Vagina (tissue), 2 donors: Measurements from ENCODE around the gene TPST1.

ENCODE experiments used
- CTCF ChIP-seq, 3 experiments: fragments of 450-650 bp in 2 of 3; fragments of 200-600 bp in 1 of 3; sonication (generic) in 1 of 3; IDR thresholded peaks; one replicate each; pipeline ENCODE4 v1.5.1; 2017 to 2019; ENCODE audit warnings: antibody characterized with exemption in 3 of 3, mild to moderate bottlenecking in 2 of 3, moderate library complexity in 2 of 3
- POLR2A ChIP-seq, 2 donors: fragments of 450-650 bp; IDR thresholded peaks; one replicate each; pipeline ENCODE4 v1.6.1; 2017; ENCODE audit warnings: antibody characterized with exemption in 2 of 2, mild to moderate bottlenecking in 2 of 2, moderate library complexity in 2 of 2
- POLR2AphosphoS5 ChIP-seq, 2 donors: sonication (generic); formaldehyde crosslinking; IDR thresholded peaks; one replicate each; pipeline ENCODE4 v1.9.0; 2017; ENCODE audit warnings: antibody characterized with exemption in 2 of 2, mild to moderate bottlenecking in 2 of 2, low read depth in 1 of 2; ENCODE audit not compliant: insufficient read depth in 1 of 2

GRCh38 chr7:66310620-66311019, 105.5 kb downstream of the TPST1 start:
- TF ChIP-seq CTCF (IDR thresholded peaks at IDR 0.05) (no peak), POLR2A (IDR thresholded peaks at IDR 0.05) (no peak), POLR2AphosphoS5 (IDR thresholded peaks at IDR 0.05; ENCODE audit: insufficient read depth in 1 of 2, low read depth in 1 of 2) (no peak)
